ENCODE measurements around the gene CCDC8. TPM values are rescaled to one million over a fixed set of nuclear protein-coding genes. Genes with fewer than 3 reads are reported as not detected.
A peak's percentile ranks its signal among the peaks of the same experiment; 100 is the strongest.
"Not testable (repeated sequence)": the region's sequence is repeated elsewhere in the genome, so short reads cannot be mapped to it uniquely, and the experiment has no call there.

The CCDC8 gene
- polyA plus RNA-seq, 1 experiment = 9.2 TPM

DNA sequence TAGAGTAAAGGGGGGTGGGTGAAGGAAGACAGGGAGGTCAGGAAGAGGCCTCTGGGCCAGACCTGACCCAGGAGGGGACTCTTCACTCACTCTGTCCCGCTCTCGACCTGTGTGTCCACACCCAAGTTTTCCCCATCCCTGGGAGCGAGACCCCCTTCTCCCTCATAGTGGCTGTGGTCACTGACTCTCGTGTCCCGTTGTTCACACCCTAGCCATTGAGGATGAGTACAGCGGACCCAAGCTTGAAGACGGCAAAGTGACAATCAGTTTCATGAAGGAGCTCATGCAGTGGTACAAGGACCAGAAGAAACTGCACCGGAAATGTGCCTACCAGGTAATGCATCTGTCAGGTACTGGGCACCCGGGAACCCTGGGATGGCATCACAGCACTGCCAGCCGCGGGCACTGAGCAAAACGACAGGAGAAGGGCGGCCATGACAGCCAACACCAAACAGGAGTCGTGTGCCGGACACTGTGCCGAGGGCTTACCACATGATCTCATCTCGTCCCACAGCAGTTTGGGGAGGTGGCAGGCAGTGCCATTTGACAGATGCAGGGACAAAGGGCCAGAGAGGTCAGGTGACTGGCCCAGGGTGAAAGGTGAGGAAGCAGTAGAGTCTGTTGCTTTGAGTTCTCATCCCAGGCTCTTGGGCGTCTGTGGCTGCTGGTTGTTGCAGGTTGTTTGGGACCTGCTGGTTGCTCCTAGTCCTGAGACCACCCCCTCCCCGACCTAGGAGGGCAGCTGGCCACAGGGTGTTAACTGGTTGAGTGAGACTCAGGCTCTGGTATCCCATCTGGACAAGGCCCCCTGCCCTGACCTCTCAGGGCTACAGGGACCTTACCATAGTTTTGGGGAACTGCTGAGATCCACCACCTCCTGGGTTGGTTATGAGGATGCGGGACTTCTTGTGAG, 36.9 kb downstream of the CCDC8 start:
- POLR2A ChIA-PET = no interaction called here
- no peaks in the 10 kb centered on the region; the same call in 1 of the 2 replicates for H3K9me3 ChIP-seq (ENCODE audit: control insufficient read depth, insufficient read depth, low read length)
- H3K27me3 ChIP-seq (ENCODE audit: control insufficient read depth, insufficient read depth, low read length) = no peaks in the 10 kb centered on the region
- no peak overlapping the region for H3K27ac ChIP-seq (ENCODE audit: low read depth, low read length)
- CTCF ChIA-PET = no interaction called here
- no peak for DNase-seq (ENCODE audit: low read depth, low spot score)
- no peak overlapping the region for H3K4me3 ChIP-seq (ENCODE audit: low read depth, low read length)
- TF ChIP-seq, protein P1, sequence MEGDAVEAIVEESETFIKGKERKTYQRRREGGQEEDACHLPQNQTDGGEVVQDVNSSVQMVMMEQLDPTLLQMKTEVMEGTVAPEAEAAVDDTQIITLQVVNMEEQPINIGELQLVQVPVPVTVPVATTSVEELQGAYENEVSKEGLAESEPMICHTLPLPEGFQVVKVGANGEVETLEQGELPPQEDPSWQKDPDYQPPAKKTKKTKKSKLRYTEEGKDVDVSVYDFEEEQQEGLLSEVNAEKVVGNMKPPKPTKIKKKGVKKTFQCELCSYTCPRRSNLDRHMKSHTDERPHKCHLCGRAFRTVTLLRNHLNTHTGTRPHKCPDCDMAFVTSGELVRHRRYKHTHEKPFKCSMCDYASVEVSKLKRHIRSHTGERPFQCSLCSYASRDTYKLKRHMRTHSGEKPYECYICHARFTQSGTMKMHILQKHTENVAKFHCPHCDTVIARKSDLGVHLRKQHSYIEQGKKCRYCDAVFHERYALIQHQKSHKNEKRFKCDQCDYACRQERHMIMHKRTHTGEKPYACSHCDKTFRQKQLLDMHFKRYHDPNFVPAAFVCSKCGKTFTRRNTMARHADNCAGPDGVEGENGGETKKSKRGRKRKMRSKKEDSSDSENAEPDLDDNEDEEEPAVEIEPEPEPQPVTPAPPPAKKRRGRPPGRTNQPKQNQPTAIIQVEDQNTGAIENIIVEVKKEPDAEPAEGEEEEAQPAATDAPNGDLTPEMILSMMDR (IDR thresholded peaks at IDR 0.05; ENCODE audit: low read depth, low read length) = no peak

DNA sequence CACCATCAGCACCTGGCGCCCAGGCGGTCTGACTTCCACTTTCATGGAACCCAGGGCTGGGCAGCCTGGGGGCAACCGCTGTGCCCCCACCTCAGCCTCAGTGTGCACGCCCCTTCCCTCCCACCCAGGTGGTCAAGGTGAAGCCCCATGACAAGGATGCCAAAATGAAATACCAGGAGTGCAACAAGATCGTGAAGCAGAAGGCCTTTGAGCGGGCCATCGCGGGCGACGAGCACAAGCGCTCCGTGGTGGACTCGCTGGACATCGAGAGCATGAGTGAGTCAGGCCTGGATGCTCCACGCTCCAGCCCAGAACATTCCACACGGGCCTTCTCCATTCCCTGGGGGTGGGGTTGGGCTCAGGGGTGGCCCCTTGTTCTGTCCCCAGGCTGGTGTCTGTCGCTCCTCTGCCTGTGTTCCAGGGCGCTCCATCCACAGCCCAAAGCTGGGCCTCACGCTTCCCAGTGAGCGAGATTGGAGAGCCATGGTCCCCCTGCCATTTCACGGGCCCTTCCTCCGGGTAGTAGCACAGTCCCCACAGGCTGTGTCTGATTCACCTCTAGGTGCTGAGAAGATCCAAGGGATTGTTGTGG, 37.8 kb downstream of the CCDC8 start:
- POLR2A ChIA-PET; H3K4me3 ChIP-seq (ENCODE audit: low read depth, low read length); H3K27me3 ChIP-seq (ENCODE audit: control insufficient read depth, insufficient read depth, low read length); DNase-seq (ENCODE audit: low read depth, low spot score); CTCF ChIA-PET; H3K27ac ChIP-seq (ENCODE audit: low read depth, low read length); H3K9me3 ChIP-seq (ENCODE audit: control insufficient read depth, insufficient read depth, low read length): not testable (repeated sequence)

DNA sequence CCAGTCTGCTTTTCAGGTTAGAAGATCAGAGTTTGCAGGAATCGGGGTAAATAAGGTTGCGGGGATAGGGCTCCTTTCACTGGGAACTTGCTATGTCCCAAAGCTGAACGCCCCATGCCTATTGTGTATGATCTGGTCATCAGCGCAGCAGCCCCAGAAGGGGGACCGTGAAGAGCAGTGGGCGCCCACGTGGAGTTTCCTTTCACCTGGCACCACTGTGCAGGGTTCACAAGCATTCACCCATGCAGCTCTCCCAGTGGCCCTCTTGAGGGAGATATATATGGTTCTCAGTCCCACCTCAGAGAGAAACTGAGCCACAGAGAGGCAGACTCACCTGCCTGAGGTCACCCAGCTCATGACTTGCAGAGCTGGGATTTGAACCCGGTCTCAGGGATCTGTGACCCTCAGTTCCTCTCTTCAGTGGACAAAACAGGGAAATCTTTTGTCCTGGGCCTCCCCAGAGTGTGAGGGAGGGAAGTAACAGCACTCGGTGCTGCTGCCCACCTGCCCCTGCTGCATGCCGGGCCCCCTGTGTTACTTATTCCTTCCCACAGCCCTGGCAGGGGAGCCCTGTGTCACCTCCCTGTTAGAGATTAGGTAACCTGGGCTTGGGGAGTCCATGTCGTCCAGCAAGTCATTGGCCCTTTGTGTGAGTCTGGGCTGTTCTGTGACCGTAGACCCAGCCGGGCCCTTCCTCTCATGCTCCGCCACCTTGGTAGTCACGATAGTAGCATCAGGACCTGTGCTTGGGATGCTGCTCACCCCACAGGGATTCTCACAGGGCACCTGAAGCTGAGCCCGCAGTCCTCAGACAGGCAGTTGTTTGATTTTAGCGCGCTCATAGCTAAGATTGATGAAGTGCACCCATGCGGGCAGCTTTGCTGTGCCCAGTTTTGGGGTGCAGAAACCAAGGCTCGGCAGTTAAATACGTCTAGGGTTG, 38.6 kb downstream of the CCDC8 start:
- TF ChIP-seq, protein P1 (IDR thresholded peaks at IDR 0.05; ENCODE audit: low read depth, low read length) = no peak
- no peaks in the 10 kb centered on the region; the same call in 1 of the 2 replicates for H3K9me3 ChIP-seq (ENCODE audit: control insufficient read depth, insufficient read depth, low read length)
- H3K27ac ChIP-seq (ENCODE audit: low read depth, low read length) = no peak overlapping the region
- no peak for DNase-seq (ENCODE audit: low read depth, low spot score)
- ChIA-PET POLR2A (no interaction called here), CTCF (interaction anchor here (1.6 kb wide), 1 partner anchor 21 kb away, joined by 4 read pairs; no protein-coding TSS in a partner anchor)
- no peak overlapping the region for H3K4me3 ChIP-seq (ENCODE audit: low read depth, low read length)
- H3K27me3 ChIP-seq (ENCODE audit: control insufficient read depth, insufficient read depth, low read length) = no peaks in the 10 kb centered on the region

DNA sequence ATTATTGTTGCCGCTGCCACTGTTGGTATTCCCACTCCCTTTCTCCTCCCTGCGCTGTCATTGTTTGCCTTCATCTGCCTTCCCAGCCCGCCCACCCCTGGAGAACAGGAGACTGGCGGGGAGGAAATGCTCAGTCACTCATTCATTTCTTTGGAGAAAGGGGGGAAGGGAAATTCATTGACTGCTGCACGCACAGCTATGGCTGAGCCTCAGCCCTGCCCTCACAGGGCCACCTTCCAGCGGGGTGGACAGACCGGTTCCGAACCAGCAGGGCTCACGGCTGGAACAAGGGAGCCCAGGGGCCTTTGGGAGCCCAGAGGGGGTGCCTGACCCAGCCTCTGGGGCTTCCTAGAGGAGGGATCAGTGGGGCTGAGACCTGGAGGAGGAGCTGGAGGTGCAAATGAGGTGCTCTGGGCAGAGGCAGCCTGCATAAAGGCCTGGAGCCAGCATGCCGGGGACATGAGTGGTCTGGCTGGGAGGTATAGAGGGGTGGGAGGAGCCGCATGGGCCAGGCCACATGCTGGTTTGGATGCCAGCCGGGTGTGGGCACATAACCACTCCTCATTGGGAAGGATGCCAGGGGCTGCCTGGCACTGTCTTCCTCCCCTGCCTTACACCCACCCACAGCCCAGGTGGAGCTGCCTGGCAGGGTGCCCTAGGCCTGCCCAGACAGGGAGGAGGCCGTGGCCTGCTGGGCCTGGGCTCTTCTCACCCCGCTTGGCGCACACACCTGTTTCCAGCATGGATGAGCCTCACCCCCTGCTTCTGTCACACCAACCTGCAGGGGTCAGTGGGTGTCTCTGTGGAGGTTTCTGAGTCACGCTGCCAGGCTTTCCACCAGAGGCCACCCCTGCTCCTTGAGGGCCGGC, 39.6 kb downstream of the CCDC8 start:
- TF ChIP-seq, protein P1 (IDR thresholded peaks at IDR 0.05; ENCODE audit: low read depth, low read length) = no peak
- POLR2A ChIA-PET = no interaction called here
- Histone ChIP-seq H3K9me3 (ENCODE audit: control insufficient read depth, insufficient read depth, low read length) (no peaks in the 10 kb centered on the region; the same call in 1 of the 2 replicates), H3K4me3 (ENCODE audit: low read depth, low read length) (no peak overlapping the region), H3K27me3 (ENCODE audit: control insufficient read depth, insufficient read depth, low read length) (no peaks in the 10 kb centered on the region), H3K27ac (ENCODE audit: low read depth, low read length) (peak overlapping the region; percentile 83)
- no peak for DNase-seq (ENCODE audit: low read depth, low spot score)
- CTCF ChIA-PET = interaction anchor here (0.5 to 1.6 kb wide), 6 partner anchors 12 to 169 kb away, joined by 3 to 5 read pairs (median 4); no protein-coding TSS in a partner anchor

Data from AG04450 (cell line).